Left ventricle myocardium inferior (tissue), 1 donor: ENCODE measurements around the gene KCNAB2. TPM values are rescaled to one million over a fixed set of nuclear protein-coding genes. Genes with fewer than 3 reads are reported as not detected.

ENCODE experiments used
- DNase-seq: peaks from one replicate; pipeline ENCODE4 v3.0.0-alpha.2; 2020
- H3K27ac ChIP-seq: fragments of 200-600 bp; replicated peaks from 2 replicates; pipeline ENCODE4 v1.8.0; 2021
- H3K27me3 ChIP-seq: fragments of 200-600 bp; 2 replicates; pipeline ENCODE4 v1.8.0; 2021; ENCODE audit warnings: low read depth
- H3K36me3 ChIP-seq: fragments of 200-600 bp; 2 replicates; pipeline ENCODE4 v1.8.0; 2021
- H3K4me1 ChIP-seq: fragments of 200-600 bp; 2 replicates; pipeline ENCODE4 v1.8.0; 2021
- H3K4me3 ChIP-seq: fragments of 200-600 bp; 2 replicates; pipeline ENCODE4 v1.8.0; 2021; ENCODE audit warnings: mild to moderate bottlenecking, moderate library complexity
- H3K9me3 ChIP-seq: fragments of 200-600 bp; replicated peaks from 2 replicates; pipeline ENCODE4 v1.8.0; 2021
- intact Hi-C: fragments of 100-400 bp; cut with micrococcal nuclease; formaldehyde crosslinking; loops from one replicate; pipeline ENCODE4 v1.11.0; 2022
- total RNA-seq: library from RNA; stranded (reverse); fragmentation: NEBNext Ultra II Directional; extraction: Animal tissue kit (Norgen Biotek cat#: 25700); gene quantifications from one replicate; pipeline ENCODE4 v1.2.1, GENCODE V29; 2021
- TF ChIP-seq, protein P1 (sequence below): fragments of 200-600 bp; IDR thresholded peaks from 2 replicates; pipeline ENCODE4 v1.8.0; 2021; ENCODE audit warnings: antibody characterized with exemption, mild to moderate bottlenecking, borderline replicate concordance
- donor health status: DM: no; HTN: yes; CAD: no; lungs with severe emphysema.

The KCNAB2 gene
- total RNA-seq, 1 donor from 2014 or later, result 31.0 TPM

- Histone ChIP-seq H3K4me1 (peaks cover 12% of the 10 kb centered on the region), H3K4me3 (no peak overlapping the region), H3K9me3 (no peaks in the 10 kb centered on the region), H3K27ac (no peak overlapping the region), H3K27me3 (no peaks in the 10 kb centered on the region), H3K36me3 (peaks cover 7% of the 10 kb centered on the region)
- TF ChIP-seq, protein P1, sequence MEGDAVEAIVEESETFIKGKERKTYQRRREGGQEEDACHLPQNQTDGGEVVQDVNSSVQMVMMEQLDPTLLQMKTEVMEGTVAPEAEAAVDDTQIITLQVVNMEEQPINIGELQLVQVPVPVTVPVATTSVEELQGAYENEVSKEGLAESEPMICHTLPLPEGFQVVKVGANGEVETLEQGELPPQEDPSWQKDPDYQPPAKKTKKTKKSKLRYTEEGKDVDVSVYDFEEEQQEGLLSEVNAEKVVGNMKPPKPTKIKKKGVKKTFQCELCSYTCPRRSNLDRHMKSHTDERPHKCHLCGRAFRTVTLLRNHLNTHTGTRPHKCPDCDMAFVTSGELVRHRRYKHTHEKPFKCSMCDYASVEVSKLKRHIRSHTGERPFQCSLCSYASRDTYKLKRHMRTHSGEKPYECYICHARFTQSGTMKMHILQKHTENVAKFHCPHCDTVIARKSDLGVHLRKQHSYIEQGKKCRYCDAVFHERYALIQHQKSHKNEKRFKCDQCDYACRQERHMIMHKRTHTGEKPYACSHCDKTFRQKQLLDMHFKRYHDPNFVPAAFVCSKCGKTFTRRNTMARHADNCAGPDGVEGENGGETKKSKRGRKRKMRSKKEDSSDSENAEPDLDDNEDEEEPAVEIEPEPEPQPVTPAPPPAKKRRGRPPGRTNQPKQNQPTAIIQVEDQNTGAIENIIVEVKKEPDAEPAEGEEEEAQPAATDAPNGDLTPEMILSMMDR, result no peak
- no peak for DNase-seq
- intact Hi-C loops, result no loop called here
These were observed 23.9 kb downstream of the KCNAB2 start for GRCh38 chr1:6069573-6069972.

DNA sequence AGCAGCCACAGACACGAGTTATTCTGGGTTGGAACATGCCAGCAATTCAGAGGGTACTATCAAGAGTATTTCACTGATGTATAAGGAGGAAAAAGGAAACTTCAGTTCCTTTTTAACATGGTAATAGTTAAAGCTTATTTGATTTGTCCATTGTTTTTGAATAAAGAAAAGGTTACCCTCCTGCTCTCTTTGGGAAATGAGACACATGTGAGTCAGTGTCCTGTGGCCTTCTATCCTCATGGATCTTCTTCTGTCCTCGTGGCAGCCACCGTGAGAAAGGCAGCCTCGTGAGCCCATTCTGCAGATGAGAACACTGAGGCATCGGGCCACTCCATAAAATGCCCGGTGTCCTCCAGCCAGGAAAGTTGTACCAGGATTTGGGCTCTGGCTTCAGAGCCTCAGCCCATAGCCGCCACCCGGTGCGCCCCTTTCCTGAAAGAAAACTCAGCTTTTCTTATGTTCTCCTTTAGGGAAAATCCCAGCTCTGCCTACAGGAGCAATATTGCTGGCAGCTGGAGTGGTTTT lies 24.8 kb downstream of the KCNAB2 start:
- TF ChIP-seq, protein P1, result no peak
- H3K27ac ChIP-seq, result no peak overlapping the region
- intact Hi-C loops, result no loop called here
- peaks cover 3% of the 10 kb centered on the region for H3K4me1 ChIP-seq
- no peaks in the 10 kb centered on the region for H3K27me3 ChIP-seq
- peaks cover 7% of the 10 kb centered on the region for H3K36me3 ChIP-seq
- H3K9me3 ChIP-seq, result no peaks in the 10 kb centered on the region
- no peak overlapping the region for H3K4me3 ChIP-seq
- DNase-seq, result no peak

DNA sequence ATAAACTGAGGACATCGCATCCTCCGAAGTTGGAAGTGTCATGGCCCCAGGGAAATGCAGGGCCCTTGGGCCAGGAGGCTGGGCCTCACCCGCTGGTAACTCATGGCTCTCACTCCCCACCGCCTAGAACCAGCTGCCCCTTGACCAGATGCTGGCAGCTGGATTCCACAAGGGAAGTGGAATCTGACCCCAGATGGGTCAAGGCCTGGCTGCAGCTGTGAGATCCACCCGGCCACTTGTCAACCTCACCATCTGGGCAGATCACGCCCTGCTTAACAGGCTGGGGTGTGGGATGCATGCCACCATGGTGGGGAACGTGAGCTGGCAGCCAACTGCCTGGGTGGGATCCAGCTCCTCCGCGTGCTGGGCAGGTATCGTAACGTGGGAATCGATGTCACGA lies 25.5 kb downstream of the KCNAB2 start:
- intact Hi-C loops, result no loop called here
- Histone ChIP-seq H3K4me3 (no peak overlapping the region), H3K27me3 (no peaks in the 10 kb centered on the region)

DNA sequence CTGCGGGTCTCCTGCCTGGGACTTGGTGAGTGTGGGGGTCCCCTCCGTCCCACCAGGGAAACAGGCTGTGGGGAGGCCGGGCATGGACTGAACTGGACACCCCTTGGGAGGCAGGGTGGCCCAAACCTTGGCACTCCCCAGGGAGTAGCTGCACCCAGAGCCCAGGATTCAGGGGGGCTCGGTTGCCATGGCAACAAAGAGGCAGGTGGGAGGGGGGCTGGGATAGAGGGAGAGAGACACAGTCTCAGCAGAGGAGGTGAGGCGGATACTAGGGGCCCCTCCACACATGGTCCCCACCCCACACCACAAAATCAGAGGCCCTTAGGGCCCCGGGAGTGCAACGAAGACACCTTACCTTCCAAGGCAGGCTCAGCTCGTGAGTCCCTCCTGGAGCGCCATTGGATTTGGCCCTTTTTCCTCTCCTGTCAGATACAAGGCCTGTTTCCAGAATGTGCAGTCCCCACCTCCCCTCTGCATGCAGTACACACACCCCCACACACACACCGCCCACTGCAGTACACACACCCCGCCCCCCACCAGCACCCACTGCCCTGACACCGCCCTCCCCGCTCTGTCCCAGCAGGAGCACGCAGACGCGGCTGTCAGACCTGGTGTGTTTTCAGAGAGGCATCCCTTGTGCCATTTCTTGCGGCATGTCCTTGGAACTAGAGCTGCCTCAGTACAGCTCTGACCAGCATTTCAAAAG lies 27.2 kb downstream of the KCNAB2 start:
- no peak overlapping the region for H3K4me3 ChIP-seq
- no peak for DNase-seq
- H3K27ac ChIP-seq, result no peak overlapping the region
- TF ChIP-seq, protein P1, result no peak
- H3K36me3 ChIP-seq, result peaks cover 7% of the 10 kb centered on the region
- intact Hi-C loops, result no loop called here
- H3K27me3 ChIP-seq, result no peaks in the 10 kb centered on the region
- no peaks in the 10 kb centered on the region for H3K9me3 ChIP-seq
- H3K4me1 ChIP-seq, result no peaks in the 10 kb centered on the region

More for the DNA sequence above, 25.5 kb downstream of the KCNAB2 start:
- Histone ChIP-seq H3K4me1 (no peaks in the 10 kb centered on the region), H3K9me3 (no peaks in the 10 kb centered on the region), H3K27ac (no peak overlapping the region), H3K36me3 (peaks cover 7% of the 10 kb centered on the region)
- no peak for DNase-seq
- TF ChIP-seq, protein P1, result no peak

DNA sequence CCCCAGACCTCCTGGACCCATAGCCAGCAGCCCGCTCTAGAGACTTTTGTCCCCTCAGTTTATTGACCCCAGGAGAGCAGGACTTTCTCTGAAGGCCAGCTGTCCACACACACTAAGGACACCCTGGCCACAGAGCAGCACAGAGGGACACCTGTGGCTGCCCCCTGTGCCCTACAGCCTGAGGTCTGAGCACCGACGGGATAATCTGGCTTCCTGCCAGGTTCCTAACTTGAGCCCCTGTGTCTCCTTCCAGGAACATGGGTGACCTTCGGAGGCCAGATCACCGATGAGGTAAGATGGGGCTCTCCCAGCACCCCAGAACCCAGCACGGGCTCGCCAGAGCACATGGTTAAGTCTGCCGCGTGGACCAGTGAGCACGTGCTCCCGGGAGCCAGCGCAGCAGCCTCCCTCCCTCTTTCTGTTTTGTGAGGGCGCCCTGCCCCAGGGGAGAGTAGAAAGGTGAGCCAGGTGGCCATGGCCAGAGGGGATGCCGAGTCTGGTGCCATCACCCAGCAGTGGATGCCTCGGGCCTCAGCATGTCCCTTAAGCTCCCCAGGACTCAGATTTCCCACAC lies 27.9 kb downstream of the KCNAB2 start:
- no peak for DNase-seq
- no peaks in the 10 kb centered on the region for H3K4me1 ChIP-seq
- H3K36me3 ChIP-seq, result peaks cover 7% of the 10 kb centered on the region
- TF ChIP-seq, protein P1, result no peak
- no peak overlapping the region for H3K27ac ChIP-seq
- H3K4me3 ChIP-seq, result no peak overlapping the region
- H3K27me3 ChIP-seq, result no peaks in the 10 kb centered on the region
- intact Hi-C loops, result no loop called here
- H3K9me3 ChIP-seq, result no peaks in the 10 kb centered on the region
